PFSK-1 (cell line): ENCODE measurements around the gene GRM1.

Experiments used
- POLR2AphosphoS5 ChIP-seq: IDR thresholded peaks from 2 replicates; pipeline ENCODE4 v1.6.1; 2012; ENCODE audit warnings: low read depth, mild to moderate bottlenecking, control low read depth, low read length, moderate library complexity
- SIN3A ChIP-seq: IDR thresholded peaks from 2 replicates; pipeline ENCODE4 v1.6.1; 2012; ENCODE audit warnings: mild to moderate bottlenecking, low read length, moderate library complexity, borderline replicate concordance; ENCODE audit not compliant: insufficient read depth
- TAF1 ChIP-seq: IDR thresholded peaks from 2 replicates; pipeline ENCODE4 v1.6.1; 2012; ENCODE audit warnings: low read length, control low read depth, borderline replicate concordance; ENCODE audit not compliant: insufficient read depth
- TF ChIP-seq, protein P1 (sequence below), 2 experiments: IDR thresholded peaks; 2 replicates each; pipeline versions ENCODE4 v1.6.1 to v1.8.0; 2011 to 2012; ENCODE audit warnings: low read depth in 2 of 2, low read length in 2 of 2, control low read depth in 1 of 2, inconsistent platforms in 1 of 2, mild to moderate bottlenecking in 1 of 2, moderate library complexity in 1 of 2; ENCODE audit not compliant: insufficient read depth in 1 of 2

DNA sequence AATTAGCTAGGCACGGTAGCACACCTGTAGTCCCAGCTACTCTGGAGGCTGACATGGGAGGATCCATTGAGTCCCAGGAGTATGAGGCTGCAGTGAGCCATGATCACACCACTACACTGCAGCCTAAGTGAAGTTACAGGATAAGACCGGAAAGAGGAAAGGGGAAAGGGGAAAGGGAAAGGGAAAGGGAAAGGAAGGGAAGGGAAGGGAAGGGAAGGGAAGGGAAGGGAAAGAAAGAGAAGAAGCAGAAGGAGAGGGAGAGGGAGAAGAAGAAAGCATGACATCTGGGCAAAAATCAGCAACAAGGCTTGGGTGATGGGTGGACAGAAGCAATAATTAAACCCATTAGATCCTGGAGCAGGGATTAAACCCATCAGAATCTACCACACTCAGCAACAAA lies 413.0 kb downstream of the GRM1 start:
- TF ChIP-seq TAF1, result no peak
- TF ChIP-seq POLR2AphosphoS5, result no peak
- TF ChIP-seq, protein P1, sequence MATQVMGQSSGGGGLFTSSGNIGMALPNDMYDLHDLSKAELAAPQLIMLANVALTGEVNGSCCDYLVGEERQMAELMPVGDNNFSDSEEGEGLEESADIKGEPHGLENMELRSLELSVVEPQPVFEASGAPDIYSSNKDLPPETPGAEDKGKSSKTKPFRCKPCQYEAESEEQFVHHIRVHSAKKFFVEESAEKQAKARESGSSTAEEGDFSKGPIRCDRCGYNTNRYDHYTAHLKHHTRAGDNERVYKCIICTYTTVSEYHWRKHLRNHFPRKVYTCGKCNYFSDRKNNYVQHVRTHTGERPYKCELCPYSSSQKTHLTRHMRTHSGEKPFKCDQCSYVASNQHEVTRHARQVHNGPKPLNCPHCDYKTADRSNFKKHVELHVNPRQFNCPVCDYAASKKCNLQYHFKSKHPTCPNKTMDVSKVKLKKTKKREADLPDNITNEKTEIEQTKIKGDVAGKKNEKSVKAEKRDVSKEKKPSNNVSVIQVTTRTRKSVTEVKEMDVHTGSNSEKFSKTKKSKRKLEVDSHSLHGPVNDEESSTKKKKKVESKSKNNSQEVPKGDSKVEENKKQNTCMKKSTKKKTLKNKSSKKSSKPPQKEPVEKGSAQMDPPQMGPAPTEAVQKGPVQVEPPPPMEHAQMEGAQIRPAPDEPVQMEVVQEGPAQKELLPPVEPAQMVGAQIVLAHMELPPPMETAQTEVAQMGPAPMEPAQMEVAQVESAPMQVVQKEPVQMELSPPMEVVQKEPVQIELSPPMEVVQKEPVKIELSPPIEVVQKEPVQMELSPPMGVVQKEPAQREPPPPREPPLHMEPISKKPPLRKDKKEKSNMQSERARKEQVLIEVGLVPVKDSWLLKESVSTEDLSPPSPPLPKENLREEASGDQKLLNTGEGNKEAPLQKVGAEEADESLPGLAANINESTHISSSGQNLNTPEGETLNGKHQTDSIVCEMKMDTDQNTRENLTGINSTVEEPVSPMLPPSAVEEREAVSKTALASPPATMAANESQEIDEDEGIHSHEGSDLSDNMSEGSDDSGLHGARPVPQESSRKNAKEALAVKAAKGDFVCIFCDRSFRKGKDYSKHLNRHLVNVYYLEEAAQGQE (IDR thresholded peaks at IDR 0.05; ENCODE audit: insufficient read depth in 1 of 2, low read depth in 2 of 2, low read length in 2 of 2), result no peak
- no peak for TF ChIP-seq SIN3A
